ENCODE results near the gene NME7.
"Not testable (repeated sequence)": the region's sequence is repeated elsewhere in the genome, so short reads cannot be mapped to it uniquely, and the experiment has no call there.

NME7 gene

GRCh38 chr1:169340882-169341281 lies 26.7 kb downstream of the NME7 start:
- no peak for DNase-seq

- DNase-seq, result no peak
Observed at GRCh38 chr1:169339773-169340172, 27.8 kb downstream of the NME7 start.

GRCh38 chr1:169338617-169339016 lies 29.0 kb downstream of the NME7 start:
- DNase-seq, result no peak

- DNase-seq, result not testable (repeated sequence)
Observed at GRCh38 chr1:169336947-169337715, 30.5 kb downstream of the NME7 start.

- DNase-seq, result not testable (repeated sequence)
Observed at GRCh38 chr1:169334727-169335126, 32.9 kb downstream of the NME7 start.

GRCh38 chr1:169330927-169331326 lies 36.7 kb downstream of the NME7 start:
- DNase-seq, result no peak

- DNase-seq, result no peak
Observed at GRCh38 chr1:169329383-169329782, 38.2 kb downstream of the NME7 start.

- no peak for DNase-seq
Observed at GRCh38 chr1:169327875-169328274, 39.7 kb downstream of the NME7 start.

GRCh38 chr1:169326956-169327268 lies 40.7 kb downstream of the NME7 start:
- peak in 1 of 4 experiments; percentile 29 for DNase-seq

- DNase-seq, result peak in 2 of 4 experiments; percentile 13 to 30
Observed at GRCh38 chr1:169326261-169326955, 41.2 kb downstream of the NME7 start.

GRCh38 chr1:169325117-169325516 lies 42.5 kb downstream of the NME7 start:
- no peak for DNase-seq

GRCh38 chr1:169322138-169322537 lies 45.5 kb downstream of the NME7 start:
- DNase-seq, result no peak

- peak in 1 of 4 experiments; percentile 5 for DNase-seq
Observed at GRCh38 chr1:169321539-169321938, 46.1 kb downstream of the NME7 start.

GRCh38 chr1:169318536-169319244 lies 48.9 kb downstream of the NME7 start:
- no peak for DNase-seq

GRCh38 chr1:169316556-169316955 lies 51.0 kb downstream of the NME7 start:
- no peak for DNase-seq

- peak; percentile 64 to 88 (median 69) for DNase-seq
Observed at GRCh38 chr1:169312084-169312954, 55.3 kb downstream of the NME7 start.

GRCh38 chr1:169309178-169310166 lies 58.1 kb downstream of the NME7 start:
- DNase-seq, result peak; percentile 54 to 78 (median 61)

- DNase-seq, result no peak
Observed at GRCh38 chr1:169308313-169309039, 59.1 kb downstream of the NME7 start.

GRCh38 chr1:169307176-169307575 lies 60.4 kb downstream of the NME7 start:
- no peak for DNase-seq

GRCh38 chr1:169305948-169306347 lies 61.6 kb downstream of the NME7 start:
- DNase-seq, result no peak

GRCh38 chr1:169305356-169305755 lies 62.2 kb downstream of the NME7 start:
- DNase-seq, result no peak
